Measurements from ENCODE around the gene SLAMF7.
"Not testable (repeated sequence)": the region's sequence is repeated elsewhere in the genome, so short reads cannot be mapped to it uniquely, and the experiment has no call there.

Gene SLAMF7, protein sequence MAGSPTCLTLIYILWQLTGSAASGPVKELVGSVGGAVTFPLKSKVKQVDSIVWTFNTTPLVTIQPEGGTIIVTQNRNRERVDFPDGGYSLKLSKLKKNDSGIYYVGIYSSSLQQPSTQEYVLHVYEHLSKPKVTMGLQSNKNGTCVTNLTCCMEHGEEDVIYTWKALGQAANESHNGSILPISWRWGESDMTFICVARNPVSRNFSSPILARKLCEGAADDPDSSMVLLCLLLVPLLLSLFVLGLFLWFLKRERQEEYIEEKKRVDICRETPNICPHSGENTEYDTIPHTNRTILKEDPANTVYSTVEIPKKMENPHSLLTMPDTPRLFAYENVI

GRCh38 chr1:160739098-160739511 is at the start of gene SLAMF7:
Gene SLAMF7 (plus strand): TSS chr1:160739247. CDS start chr1:160739302, 55 bp downstream.
- no peak for TF ChIP-seq ZNF274 (IDR thresholded peaks at IDR 0.05; ENCODE audit: low read depth, low read length)
- H3K4me3 ChIP-seq (ENCODE audit: low read length): peak within 1 kb of the TSS; percentile 94

DNA sequence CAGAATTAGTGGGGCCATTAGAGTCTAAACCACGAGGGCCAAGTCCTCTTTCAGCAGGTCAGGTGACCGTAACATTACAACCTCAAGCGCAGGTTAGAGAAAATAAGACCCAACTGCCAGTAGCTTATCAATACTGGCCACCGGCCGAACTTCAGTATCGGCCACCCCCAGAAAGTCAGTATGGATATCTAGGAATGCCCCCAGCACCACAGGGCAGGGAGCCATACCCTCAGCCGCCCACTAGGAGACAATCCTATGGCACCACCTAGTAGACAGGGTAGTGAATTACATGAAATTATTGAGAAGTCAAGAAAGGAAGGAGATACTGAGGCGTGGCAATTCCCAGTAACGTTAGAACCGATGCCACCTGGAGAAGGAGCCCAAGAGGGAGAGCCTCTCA is 46.7 kb upstream of the SLAMF7 start:
- H3K4me3 ChIP-seq (ENCODE audit: low read length): not testable (repeated sequence)

- no peak overlapping the region for H3K4me3 ChIP-seq (ENCODE audit: low read length)
- no peak for TF ChIP-seq ZNF274 (IDR thresholded peaks at IDR 0.05; ENCODE audit: low read depth, low read length)
Measured at GRCh38 chr1:160702100-160702499, 36.9 kb upstream of the SLAMF7 start.

- H3K4me3 ChIP-seq (ENCODE audit: low read length): peak overlapping the region; percentile 60
Measured at GRCh38 chr1:160704250-160704649, 34.8 kb upstream of the SLAMF7 start.

DNA sequence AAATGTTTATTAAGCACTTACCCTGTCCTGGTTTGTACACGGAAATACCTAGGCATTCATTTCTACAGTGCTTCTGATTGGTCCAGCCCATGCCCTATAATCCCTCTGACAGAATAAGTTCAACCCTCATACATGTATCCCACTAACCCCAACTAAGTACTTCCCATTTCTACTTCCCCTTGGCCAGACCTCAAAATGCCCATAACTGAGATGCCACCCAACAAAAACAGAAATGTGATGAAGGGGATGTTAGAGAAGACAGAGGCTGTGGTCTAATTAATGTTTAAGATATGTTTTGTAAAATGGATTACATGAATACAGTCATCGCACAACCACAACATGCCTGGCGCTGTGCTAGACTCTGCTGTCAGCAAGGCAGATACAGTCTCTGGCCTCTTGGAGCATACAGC is 33.8 kb upstream of the SLAMF7 start:
- peak overlapping the region; percentile 98 for H3K4me3 ChIP-seq (ENCODE audit: low read length)

More at GRCh38 chr1:160704250-160704649, 34.8 kb upstream of the SLAMF7 start:
- TF ChIP-seq ZNF274 (IDR thresholded peaks at IDR 0.05; ENCODE audit: low read depth, low read length): no peak

- peak overlapping the region; percentile 98 for H3K4me3 ChIP-seq (ENCODE audit: low read length)
- no peak for TF ChIP-seq ZNF274 (IDR thresholded peaks at IDR 0.05; ENCODE audit: low read depth, low read length)
Measured at GRCh38 chr1:160705742-160706141, 33.3 kb upstream of the SLAMF7 start.

GRCh38 chr1:160706526-160707235 is 32.4 kb upstream of the SLAMF7 start:
- H3K4me3 ChIP-seq (ENCODE audit: low read length): peak overlapping the region; percentile 98
- no peak for TF ChIP-seq ZNF274 (IDR thresholded peaks at IDR 0.05; ENCODE audit: low read depth, low read length)

- no peak for TF ChIP-seq ZNF274 (IDR thresholded peaks at IDR 0.05; ENCODE audit: low read depth, low read length)
Measured at GRCh38 chr1:160707236-160708064, 31.6 kb upstream of the SLAMF7 start.

GRCh38 chr1:160708118-160708517 is 30.9 kb upstream of the SLAMF7 start:
- TF ChIP-seq ZNF274 (IDR thresholded peaks at IDR 0.05; ENCODE audit: low read depth, low read length): no peak

More at GRCh38 chr1:160707236-160708064, 31.6 kb upstream of the SLAMF7 start:
- peak overlapping the region; percentile 98 for H3K4me3 ChIP-seq (ENCODE audit: low read length)

DNA sequence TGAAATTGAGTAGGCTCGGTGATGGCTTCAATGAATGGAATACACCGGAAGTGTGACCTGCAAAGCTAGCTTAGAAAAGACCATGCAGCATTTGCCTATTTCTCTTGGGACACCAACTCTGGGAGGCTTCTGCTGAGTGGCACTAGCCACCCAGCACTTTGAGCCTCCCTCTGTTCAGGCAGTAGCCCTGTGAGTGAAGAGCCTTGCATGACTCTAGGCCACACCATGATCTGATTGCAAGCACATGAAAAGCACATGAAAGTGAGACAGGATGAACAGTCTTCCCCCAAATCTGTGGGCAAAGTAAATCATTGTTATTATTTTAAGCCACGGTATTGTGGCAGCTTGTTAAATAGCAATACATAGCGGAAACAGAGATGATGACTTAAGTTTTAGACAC is 30.2 kb upstream of the SLAMF7 start:
- no peak for TF ChIP-seq ZNF274 (IDR thresholded peaks at IDR 0.05; ENCODE audit: low read depth, low read length)
- peak overlapping the region; percentile 98 for H3K4me3 ChIP-seq (ENCODE audit: low read length)

More at GRCh38 chr1:160708118-160708517, 30.9 kb upstream of the SLAMF7 start:
- H3K4me3 ChIP-seq (ENCODE audit: low read length): peak overlapping the region; percentile 98

DNA sequence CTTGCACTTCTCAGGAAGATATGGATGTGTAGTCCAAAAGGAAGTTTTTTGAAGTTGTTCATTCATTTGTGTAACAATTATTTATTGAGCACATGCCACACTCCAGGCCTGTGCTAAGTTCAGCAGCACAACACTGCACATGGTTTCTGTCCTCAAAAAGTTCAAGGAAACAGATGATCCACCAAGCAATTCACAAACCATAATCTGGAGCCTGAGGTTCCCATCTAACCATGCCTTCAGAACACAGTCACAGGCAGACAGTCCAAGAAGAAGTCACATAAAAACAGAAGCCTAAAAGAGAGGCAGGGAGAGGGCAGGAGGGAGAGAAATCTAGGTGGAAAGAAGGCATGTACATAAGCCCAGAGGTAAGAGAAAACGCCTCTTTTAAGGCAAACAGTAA is 29.3 kb upstream of the SLAMF7 start:
- TF ChIP-seq ZNF274 (IDR thresholded peaks at IDR 0.05; ENCODE audit: low read depth, low read length): no peak
- peak overlapping the region; percentile 98 for H3K4me3 ChIP-seq (ENCODE audit: low read length)

GRCh38 chr1:160710517-160711252 is 28.4 kb upstream of the SLAMF7 start:
- TF ChIP-seq ZNF274 (IDR thresholded peaks at IDR 0.05; ENCODE audit: low read depth, low read length): no peak
- peak overlapping the region; percentile 98 for H3K4me3 ChIP-seq (ENCODE audit: low read length)

- no peak for TF ChIP-seq ZNF274 (IDR thresholded peaks at IDR 0.05; ENCODE audit: low read depth, low read length)
- peak overlapping the region; percentile 98 for H3K4me3 ChIP-seq (ENCODE audit: low read length)
Measured at GRCh38 chr1:160711276-160711601, 27.8 kb upstream of the SLAMF7 start.

Data from GM08714 (cell line).